Karpas-422 (cell line): ENCODE results near the gene RGPD4. TPM values are rescaled to one million over a fixed set of nuclear protein-coding genes. Genes with fewer than 3 reads are reported as not detected.
"Not testable (repeated sequence)": the region's sequence is repeated elsewhere in the genome, so short reads cannot be mapped to it uniquely, and the experiment has no call there.

Source experiments
- DNase-seq: peaks from one replicate; pipeline ENCODE4 v3.0.0-alpha.2; 2015
- H2AFZ ChIP-seq: fragments of 200-600 bp; sonication (generic); 2 replicates; pipeline ENCODE4 v1.6.1; 2014; ENCODE audit warnings: antibody characterized with exemption, low read length, mixed read lengths
- H3K27ac ChIP-seq: fragments of 200-600 bp; sonication (generic); 2 replicates; pipeline ENCODE4 v1.5.1; 2014; ENCODE audit warnings: mild to moderate bottlenecking, low read length, moderate library complexity
- H3K27me3 ChIP-seq: fragments of 200-600 bp; sonication (generic); 2 replicates; pipeline ENCODE4 v1.6.1; 2014; ENCODE audit warnings: low read length, mixed read lengths
- H3K36me3 ChIP-seq: fragments of 200-600 bp; sonication (generic); 2 replicates; pipeline ENCODE4 v1.6.1; 2014; ENCODE audit warnings: low read length, mixed read lengths; ENCODE audit not compliant: insufficient read depth
- H3K4me1 ChIP-seq: fragments of 200-600 bp; sonication (generic); 2 replicates; pipeline ENCODE4 v1.6.1; 2014; ENCODE audit warnings: mild to moderate bottlenecking, low read length, mixed read lengths
- H3K4me2 ChIP-seq: fragments of 200-600 bp; sonication (generic); 2 replicates; pipeline ENCODE4 v1.6.1; 2014; ENCODE audit warnings: low read length, low read depth, mild to moderate bottlenecking; ENCODE audit not compliant: poor library complexity, severe bottlenecking
- H3K4me3 ChIP-seq: fragments of 200-600 bp; sonication (generic); 2 replicates; pipeline ENCODE4 v1.5.1; 2014; ENCODE audit warnings: mild to moderate bottlenecking, antibody characterized with exemption, low read length, mixed read lengths
- H3K79me2 ChIP-seq: fragments of 200-600 bp; sonication (generic); 2 replicates; pipeline ENCODE4 v1.6.1; 2014; ENCODE audit warnings: mild to moderate bottlenecking, low read length, mixed read lengths
- H3K9ac ChIP-seq: fragments of 200-600 bp; sonication (generic); 2 replicates; pipeline ENCODE4 v1.6.0; 2014; ENCODE audit warnings: low read length
- H3K9me2 ChIP-seq: fragments of 200-600 bp; sonication (generic), shearing (Covaris generic); replicated peaks from 2 replicates; pipeline ENCODE4 v1.6.0; 2014; ENCODE audit warnings: mild to moderate bottlenecking, low read length, moderate library complexity; ENCODE audit not compliant: insufficient read depth
- H3K9me3 ChIP-seq: fragments of 300-700, 200-600 bp; sonication (generic); 2 replicates; pipeline ENCODE4 v1.6.1; 2014; ENCODE audit warnings: low read length, mixed read lengths
- H4K20me1 ChIP-seq: fragments of 200-600 bp; sonication (generic); 2 replicates; pipeline ENCODE4 v1.6.1; 2014; ENCODE audit warnings: mild to moderate bottlenecking, antibody characterized with exemption, low read length, low read depth; ENCODE audit not compliant: insufficient read depth
- total RNA-seq: library from RNA; depleted of rRNA; stranded (reverse); fragments of >200 nt; shearing (Covaris generic); gene quantifications from 2 replicates; pipeline ENCODE4 v1.2.3, GENCODE V29; 2014; ENCODE audit warnings: low replicate concordance

RGPD4 gene
- total RNA-seq, 1 experiment from 2014 or later = not detected

DNA sequence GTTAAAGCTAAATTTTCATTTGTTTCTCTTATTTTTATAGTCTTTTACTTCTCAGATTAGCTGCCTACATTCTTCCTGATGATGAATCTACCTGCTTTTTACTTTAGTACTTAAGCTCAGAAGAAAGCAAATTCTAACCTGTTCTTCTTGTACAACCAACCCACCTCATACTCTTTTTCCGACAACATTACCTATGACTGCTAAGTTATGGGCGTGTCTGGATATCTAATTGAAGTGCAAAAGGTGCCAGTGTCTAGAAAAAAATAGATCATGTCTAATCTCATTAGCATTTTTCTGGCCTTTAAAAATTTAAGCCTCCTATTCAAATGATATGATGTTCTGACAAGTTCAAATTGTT, 1.5 kb upstream of the RGPD4 start:
- DNase-seq = no peak
- H3K79me2 ChIP-seq = no peaks in the 10 kb centered on the region
- no peaks in the 10 kb centered on the region for H3K36me3 ChIP-seq
- H2AFZ ChIP-seq = no peak overlapping the region
- H3K4me2 ChIP-seq = no peak overlapping the region
- no peaks in the 10 kb centered on the region for H3K9me2 ChIP-seq
- no peaks in the 10 kb centered on the region for H4K20me1 ChIP-seq
- no peaks in the 10 kb centered on the region for H3K4me1 ChIP-seq
- H3K4me3 ChIP-seq = no peak overlapping the region
- H3K9ac ChIP-seq = no peak overlapping the region
- no peak overlapping the region for H3K27ac ChIP-seq
- no peaks in the 10 kb centered on the region for H3K27me3 ChIP-seq
- H3K9me3 ChIP-seq = no peaks in the 10 kb centered on the region

GRCh38 chr2:107829514-107829913, 2.8 kb downstream of the RGPD4 start:
- H3K4me2 ChIP-seq = not testable (repeated sequence)

GRCh38 chr2:107833152-107833551, 6.5 kb downstream of the RGPD4 start:
- DNase-seq, H3K4me1 ChIP-seq, H3K9ac ChIP-seq, H3K9me3 ChIP-seq, H2AFZ ChIP-seq, H3K9me2 ChIP-seq, H4K20me1 ChIP-seq, H3K36me3 ChIP-seq, H3K79me2 ChIP-seq, H3K27me3 ChIP-seq, H3K4me2 ChIP-seq, H3K27ac ChIP-seq, H3K4me3 ChIP-seq: not testable (repeated sequence)

More at GRCh38 chr2:107829514-107829913, 2.8 kb downstream of the RGPD4 start:
- not testable (repeated sequence) for H3K79me2 ChIP-seq, DNase-seq, H3K9me2 ChIP-seq, H4K20me1 ChIP-seq, H3K36me3 ChIP-seq, H3K4me3 ChIP-seq, H3K27ac ChIP-seq, H3K27me3 ChIP-seq, H2AFZ ChIP-seq, H3K4me1 ChIP-seq, H3K9me3 ChIP-seq, H3K9ac ChIP-seq

DNA sequence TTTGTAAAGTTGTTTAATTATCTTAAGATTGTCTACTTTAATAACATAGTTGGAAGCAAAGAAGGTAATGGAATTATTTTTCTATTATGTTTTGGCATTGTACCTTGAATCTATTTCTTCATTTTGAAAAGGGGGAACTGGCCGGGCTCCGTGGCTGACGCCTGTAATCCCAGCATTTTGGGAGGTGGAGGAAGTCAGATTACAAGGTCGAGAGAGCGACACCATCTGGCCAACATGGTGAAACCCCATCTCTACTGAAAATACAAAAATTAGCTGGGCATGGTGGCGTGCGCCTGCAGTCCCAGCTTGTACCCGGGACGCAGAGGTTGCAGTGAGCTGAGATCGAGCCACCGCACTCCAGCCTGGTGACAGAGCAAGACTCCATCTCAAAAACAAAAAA, 6.9 kb downstream of the RGPD4 start:
- not testable (repeated sequence) for H3K27ac ChIP-seq, H3K36me3 ChIP-seq, H3K27me3 ChIP-seq, H4K20me1 ChIP-seq, H3K79me2 ChIP-seq, H3K4me2 ChIP-seq, H3K9me3 ChIP-seq, DNase-seq, H3K9ac ChIP-seq, H2AFZ ChIP-seq, H3K4me3 ChIP-seq, H3K4me1 ChIP-seq, H3K9me2 ChIP-seq

GRCh38 chr2:107916121-107916520, 89.4 kb downstream of the RGPD4 start:
- H3K4me3 ChIP-seq, H3K79me2 ChIP-seq, H2AFZ ChIP-seq, H3K27ac ChIP-seq, H3K9me3 ChIP-seq, H3K4me1 ChIP-seq, DNase-seq, H3K4me2 ChIP-seq, H4K20me1 ChIP-seq, H3K27me3 ChIP-seq, H3K36me3 ChIP-seq, H3K9ac ChIP-seq, H3K9me2 ChIP-seq: not testable (repeated sequence)

- not testable (repeated sequence) for H3K4me2 ChIP-seq, H3K36me3 ChIP-seq, H3K9me2 ChIP-seq, H3K79me2 ChIP-seq, H3K27ac ChIP-seq, H3K27me3 ChIP-seq, DNase-seq, H3K4me3 ChIP-seq, H3K4me1 ChIP-seq, H2AFZ ChIP-seq, H3K9ac ChIP-seq, H4K20me1 ChIP-seq, H3K9me3 ChIP-seq
Measured at GRCh38 chr2:107916696-107917370, 90.1 kb downstream of the RGPD4 start.

GRCh38 chr2:107927034-107927534, 100.4 kb downstream of the RGPD4 start:
- H3K9me2 ChIP-seq = no peaks in the 10 kb centered on the region
- no peak overlapping the region for H2AFZ ChIP-seq

DNA sequence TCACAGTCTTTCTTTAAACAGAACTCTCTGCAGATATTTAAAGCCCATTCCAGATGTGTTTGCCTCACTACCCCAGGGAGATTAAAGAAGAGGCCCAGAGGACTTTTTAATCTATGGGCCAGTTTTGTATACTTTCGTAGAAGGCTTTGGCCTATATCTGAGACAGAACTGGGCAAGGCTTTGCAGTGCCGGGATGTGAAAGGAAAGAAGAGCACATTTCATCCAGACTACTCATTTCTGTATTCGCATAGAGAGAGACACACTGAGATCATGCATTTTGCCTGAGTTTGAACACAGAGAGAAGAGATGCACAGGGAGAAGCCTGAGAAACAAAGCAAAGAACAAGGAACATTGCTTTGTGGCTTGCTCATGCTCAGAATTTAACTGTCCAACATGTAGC, 104.7 kb downstream of the RGPD4 start:
- Histone ChIP-seq H3K9me3 (no peaks in the 10 kb centered on the region), H3K79me2 (no peaks in the 10 kb centered on the region), H3K4me1 (no peaks in the 10 kb centered on the region), H4K20me1 (no peaks in the 10 kb centered on the region), H3K36me3 (no peaks in the 10 kb centered on the region), H3K4me2 (no peak overlapping the region), H3K9ac (no peak overlapping the region), H3K4me3 (no peak overlapping the region), H2AFZ (no peak overlapping the region), H3K9me2 (no peaks in the 10 kb centered on the region), H3K27me3 (no peaks in the 10 kb centered on the region), H3K27ac (no peak overlapping the region)
- no peak for DNase-seq

More at GRCh38 chr2:107927034-107927534, 100.4 kb downstream of the RGPD4 start:
- H3K9me3 ChIP-seq = no peaks in the 10 kb centered on the region
- H3K27ac ChIP-seq = no peak overlapping the region
- no peaks in the 10 kb centered on the region for H3K36me3 ChIP-seq
- H3K27me3 ChIP-seq = no peaks in the 10 kb centered on the region
- H4K20me1 ChIP-seq = no peaks in the 10 kb centered on the region
- H3K9ac ChIP-seq = no peak overlapping the region
- DNase-seq = no peak
- no peak overlapping the region for H3K4me2 ChIP-seq
- H3K4me3 ChIP-seq = no peak overlapping the region
- H3K4me1 ChIP-seq = no peaks in the 10 kb centered on the region
- H3K79me2 ChIP-seq = no peaks in the 10 kb centered on the region

DNA sequence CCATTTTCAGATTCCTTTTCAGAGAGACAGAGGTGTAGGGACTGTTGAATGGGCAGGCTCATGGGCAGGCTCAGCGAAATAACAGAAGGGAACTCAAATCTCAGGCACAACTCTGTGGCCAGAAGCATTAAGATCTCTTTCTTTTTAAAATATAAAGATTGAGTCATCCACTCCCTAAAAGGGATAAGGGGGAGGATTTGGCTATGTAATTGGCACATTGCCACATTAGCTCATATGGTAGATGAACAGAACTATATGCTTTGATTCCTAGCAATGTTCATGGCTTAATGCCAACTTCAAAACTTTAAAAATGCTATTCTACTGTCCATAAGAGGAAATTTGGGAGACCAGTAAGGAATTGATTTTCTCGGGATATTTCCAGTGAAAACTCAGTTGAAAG, 105.8 kb downstream of the RGPD4 start:
- Histone ChIP-seq H3K4me2 (no peak overlapping the region), H3K4me1 (no peaks in the 10 kb centered on the region), H2AFZ (no peak overlapping the region), H3K36me3 (no peaks in the 10 kb centered on the region), H3K27ac (no peak overlapping the region), H3K9me2 (no peaks in the 10 kb centered on the region), H3K4me3 (no peak overlapping the region), H4K20me1 (no peaks in the 10 kb centered on the region), H3K9ac (no peak overlapping the region), H3K27me3 (no peaks in the 10 kb centered on the region), H3K9me3 (no peaks in the 10 kb centered on the region), H3K79me2 (no peaks in the 10 kb centered on the region)
- DNase-seq = no peak
